ENCODE measurements around the gene BATF.

Gene BATF

DNA sequence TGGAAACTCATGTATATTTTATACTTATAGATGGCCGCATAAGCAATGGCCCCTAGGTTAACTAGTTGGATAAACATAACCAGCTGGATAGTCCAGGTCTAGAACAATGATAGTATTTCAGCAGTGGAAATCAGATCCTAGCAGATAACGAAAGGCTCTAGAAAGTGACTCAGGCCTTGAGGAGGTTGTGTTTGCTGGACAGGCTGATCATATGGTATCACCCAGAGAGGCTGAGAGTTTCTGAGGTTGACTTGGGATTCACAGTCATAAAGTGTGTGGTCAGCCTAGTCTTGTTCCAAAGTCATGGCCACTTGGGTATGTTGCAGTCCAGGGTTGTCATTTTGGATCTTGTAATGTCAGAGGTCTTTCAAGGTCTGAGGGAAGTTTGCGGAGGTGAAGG is 73.0 kb downstream of the BATF start:
- CTCF ChIA-PET, result interaction anchor here (1.2 kb wide), 1 partner anchor 59 kb away, joined by 3 read pairs; no protein-coding TSS in a partner anchor
- no peak for DNase-seq (ENCODE audit: low read depth, low spot score)
- POLR2A ChIA-PET, result no interaction called here
- no peak overlapping the region for H3K4me3 ChIP-seq (ENCODE audit: low read depth, low read length)
- TF ChIP-seq, protein P1, sequence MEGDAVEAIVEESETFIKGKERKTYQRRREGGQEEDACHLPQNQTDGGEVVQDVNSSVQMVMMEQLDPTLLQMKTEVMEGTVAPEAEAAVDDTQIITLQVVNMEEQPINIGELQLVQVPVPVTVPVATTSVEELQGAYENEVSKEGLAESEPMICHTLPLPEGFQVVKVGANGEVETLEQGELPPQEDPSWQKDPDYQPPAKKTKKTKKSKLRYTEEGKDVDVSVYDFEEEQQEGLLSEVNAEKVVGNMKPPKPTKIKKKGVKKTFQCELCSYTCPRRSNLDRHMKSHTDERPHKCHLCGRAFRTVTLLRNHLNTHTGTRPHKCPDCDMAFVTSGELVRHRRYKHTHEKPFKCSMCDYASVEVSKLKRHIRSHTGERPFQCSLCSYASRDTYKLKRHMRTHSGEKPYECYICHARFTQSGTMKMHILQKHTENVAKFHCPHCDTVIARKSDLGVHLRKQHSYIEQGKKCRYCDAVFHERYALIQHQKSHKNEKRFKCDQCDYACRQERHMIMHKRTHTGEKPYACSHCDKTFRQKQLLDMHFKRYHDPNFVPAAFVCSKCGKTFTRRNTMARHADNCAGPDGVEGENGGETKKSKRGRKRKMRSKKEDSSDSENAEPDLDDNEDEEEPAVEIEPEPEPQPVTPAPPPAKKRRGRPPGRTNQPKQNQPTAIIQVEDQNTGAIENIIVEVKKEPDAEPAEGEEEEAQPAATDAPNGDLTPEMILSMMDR (IDR thresholded peaks at IDR 0.05; ENCODE audit: insufficient read depth, low read length, missing control alignments), result no peak
